Fibroblast of skin of left quadriceps (primary cell): ENCODE results near the gene ZBTB40.

ENCODE experiments used
- DNase-seq, 2 experiments: peaks; one replicate each; pipeline ENCODE4 v3.0.0-alpha.2; 2013; ENCODE audit warnings: low read depth in 2 of 2

The ZBTB40 gene

DNA sequence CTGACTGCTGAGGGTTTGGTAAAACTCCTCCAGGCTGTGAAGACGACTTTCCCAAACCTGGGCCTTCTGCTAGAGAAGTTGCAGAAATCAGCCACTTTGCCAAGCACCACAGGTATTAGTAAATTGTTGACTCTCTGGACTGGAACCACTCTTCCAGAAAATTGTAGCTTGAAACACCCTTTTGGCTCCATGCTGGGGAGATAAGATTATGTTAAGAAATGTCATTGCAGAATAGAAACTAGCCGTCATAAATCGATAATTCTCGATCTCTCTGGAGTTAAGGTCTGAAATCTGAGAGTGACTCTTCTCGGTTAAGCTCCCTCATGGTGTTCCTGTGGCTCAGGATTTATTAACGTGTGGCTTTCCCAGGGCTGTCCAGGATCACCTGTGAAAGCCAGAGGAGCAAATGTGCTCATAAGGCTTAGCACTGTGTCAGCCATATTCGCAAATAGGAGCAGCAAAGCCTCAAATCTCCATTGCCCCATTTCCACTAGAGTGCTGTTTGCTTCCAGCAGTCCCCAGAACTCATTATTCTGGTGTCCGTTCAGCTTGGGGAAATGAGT lies 54.6 kb downstream of the ZBTB40 start:
- DNase-seq = no peak

- no peak for DNase-seq
These were observed 55.9 kb downstream of the ZBTB40 start for GRCh38 chr1:22507587-22507986.

DNA sequence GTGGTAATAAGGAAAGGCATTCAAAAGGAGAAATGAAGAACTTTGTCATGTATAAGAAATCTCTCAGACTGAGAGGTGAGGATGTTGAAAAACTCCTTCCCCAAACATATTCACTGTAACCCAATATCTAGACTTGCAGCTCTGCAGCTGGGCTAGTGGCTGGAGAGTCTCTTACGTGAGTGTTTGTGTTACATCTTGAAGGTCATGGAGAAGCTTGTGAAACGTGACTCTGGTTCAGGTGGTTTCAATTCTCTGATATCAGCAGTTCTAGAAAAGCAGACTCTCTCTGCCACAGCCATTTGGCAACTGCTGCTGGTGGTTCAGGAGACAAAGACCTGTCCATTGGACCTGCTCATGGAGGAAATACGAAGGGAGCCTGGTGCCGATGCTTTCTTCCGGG lies 56.7 kb downstream of the ZBTB40 start:
- no peak for DNase-seq

GRCh38 chr1:22508991-22509390 lies 57.3 kb downstream of the ZBTB40 start:
- no peak for DNase-seq

DNA sequence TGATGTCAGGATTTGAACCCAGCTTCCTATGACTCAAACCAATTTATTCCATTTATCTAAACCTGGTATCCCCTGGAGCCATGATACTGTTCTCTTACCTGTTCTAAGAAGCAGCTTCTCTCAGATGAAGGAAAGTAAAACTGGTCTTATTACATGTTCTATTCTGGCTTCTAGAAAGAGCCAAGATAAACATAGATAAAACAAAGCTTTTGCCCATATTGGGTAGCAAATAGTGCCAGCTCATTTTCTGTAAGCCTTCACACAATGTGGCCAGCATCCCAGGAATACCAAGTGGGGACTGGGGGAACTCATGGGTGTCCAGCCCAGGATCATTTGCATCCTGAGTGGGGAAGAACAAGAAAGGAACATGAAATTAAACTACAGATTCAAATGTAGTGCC lies 58.2 kb downstream of the ZBTB40 start:
- DNase-seq = no peak

DNA sequence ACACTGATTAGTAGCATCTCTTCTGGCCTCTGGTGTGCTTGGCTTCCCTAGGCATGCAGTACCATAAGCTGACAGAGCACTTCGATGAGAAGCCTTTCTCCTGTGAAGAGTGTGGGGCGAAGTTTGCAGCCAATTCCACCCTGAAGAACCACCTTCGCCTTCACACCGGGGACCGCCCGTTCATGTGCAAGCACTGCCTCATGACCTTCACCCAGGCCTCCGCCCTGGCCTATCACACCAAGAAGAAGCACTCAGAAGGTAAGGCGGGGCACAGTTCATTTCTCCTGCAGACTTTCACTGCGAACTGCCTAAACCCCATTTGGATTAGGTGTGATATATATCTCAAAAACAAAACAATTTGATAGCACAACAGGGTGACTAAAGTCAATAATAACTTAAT lies 61.2 kb downstream of the ZBTB40 start:
- no peak for DNase-seq

- DNase-seq = no peak
These were observed 65.4 kb downstream of the ZBTB40 start for GRCh38 chr1:22516906-22517571.

GRCh38 chr1:22517956-22518355 lies 66.3 kb downstream of the ZBTB40 start:
- DNase-seq = no peak

DNA sequence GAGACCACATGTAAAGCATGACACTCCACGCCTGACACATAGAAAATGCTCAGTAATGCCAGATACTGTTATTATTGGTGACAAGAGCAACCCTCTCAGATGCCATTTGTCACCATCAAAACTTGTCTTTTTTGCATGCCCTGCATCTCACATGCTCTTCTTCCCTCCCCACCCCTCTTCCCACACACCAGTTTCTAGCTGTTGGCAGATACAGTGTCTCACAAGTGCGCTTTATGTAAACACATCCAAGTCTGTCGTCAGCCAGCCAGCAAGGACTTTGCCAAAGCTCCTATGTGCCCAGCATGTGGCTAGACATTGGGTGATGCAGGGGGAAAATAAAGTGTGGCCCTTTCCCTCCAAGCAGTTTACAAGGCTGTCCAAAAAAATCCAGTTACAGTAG lies 66.7 kb downstream of the ZBTB40 start:
- no peak for DNase-seq

- no peak for DNase-seq
These were observed 69.2 kb downstream of the ZBTB40 start for GRCh38 chr1:22520871-22521270.

GRCh38 chr1:22521692-22522091 lies 70.0 kb downstream of the ZBTB40 start:
- DNase-seq = no peak

DNA sequence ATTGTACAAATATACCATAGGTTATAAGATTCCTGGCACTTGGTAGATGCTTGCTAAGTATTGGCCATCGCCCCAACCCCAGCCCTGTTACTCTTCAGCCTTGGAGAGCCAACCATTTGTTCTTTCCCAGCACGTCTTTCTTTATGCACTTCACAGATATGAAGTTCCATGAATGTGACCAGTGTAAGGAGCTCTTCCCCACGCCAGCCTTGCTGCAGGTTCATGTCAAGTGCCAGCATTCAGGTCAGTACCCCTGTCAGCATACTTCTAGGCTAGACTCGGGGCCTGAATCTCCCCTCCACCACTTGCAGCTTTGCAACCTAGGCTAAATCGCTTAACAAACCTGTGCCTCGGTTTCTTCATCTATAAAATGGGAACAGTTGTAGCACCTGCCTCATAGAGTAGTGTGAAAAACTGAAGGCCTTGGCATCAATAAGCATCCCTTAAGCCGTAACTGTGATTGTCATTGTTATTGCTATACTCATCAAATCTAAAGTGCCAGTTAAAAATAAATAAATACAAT lies 70.6 kb downstream of the ZBTB40 start:
- DNase-seq = no peak

- no peak for DNase-seq
These were observed 72.8 kb downstream of the ZBTB40 start for GRCh38 chr1:22524481-22524880.

DNA sequence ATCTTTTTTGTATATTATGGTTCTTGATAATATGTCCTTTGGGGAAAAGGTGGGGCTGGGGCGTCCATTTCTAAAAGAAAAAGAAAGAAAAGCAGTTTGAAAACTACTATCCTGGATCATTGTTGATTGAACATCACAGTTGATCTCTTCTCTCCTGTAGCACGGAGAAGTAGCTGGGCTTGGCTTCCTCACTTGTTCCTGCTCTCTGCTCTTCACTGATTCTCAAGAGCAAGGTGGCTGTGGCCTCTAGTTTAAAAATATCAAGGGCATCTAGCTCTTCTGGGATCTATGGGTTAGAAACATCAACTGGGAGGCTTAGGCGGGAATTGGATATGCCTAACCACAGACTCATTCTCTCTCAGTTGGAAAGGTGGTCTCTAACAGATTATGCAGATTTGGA lies 73.6 kb downstream of the ZBTB40 start:
- DNase-seq = no peak

GRCh38 chr1:22525646-22526045 lies 74.0 kb downstream of the ZBTB40 start:
- no peak for DNase-seq

DNA sequence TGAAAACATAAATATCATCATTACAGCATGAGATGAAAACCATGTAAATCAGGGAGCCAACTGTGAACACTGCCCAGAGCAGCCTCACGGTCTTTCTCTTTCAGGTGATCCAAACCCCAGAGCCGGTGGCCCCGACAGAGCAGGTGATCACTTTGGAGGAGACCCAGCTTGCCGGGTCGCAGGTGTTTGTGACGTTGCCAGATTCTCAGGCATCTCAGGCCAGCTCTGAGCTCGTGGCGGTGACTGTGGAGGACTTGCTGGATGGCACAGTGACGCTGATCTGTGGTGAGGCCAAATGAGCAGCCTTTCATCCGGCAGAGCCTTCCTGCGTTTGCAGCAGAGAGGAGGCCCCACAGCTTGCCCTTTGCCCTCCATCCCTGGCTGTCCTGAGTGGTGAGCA lies 74.4 kb downstream of the ZBTB40 start:
- DNase-seq = no peak

GRCh38 chr1:22526677-22527076 lies 75.0 kb downstream of the ZBTB40 start:
- DNase-seq = no peak

GRCh38 chr1:22527122-22527521 lies 75.5 kb downstream of the ZBTB40 start:
- no peak for DNase-seq

GRCh38 chr1:22527555-22528296 lies 76.1 kb downstream of the ZBTB40 start:
- DNase-seq = no peak

DNA sequence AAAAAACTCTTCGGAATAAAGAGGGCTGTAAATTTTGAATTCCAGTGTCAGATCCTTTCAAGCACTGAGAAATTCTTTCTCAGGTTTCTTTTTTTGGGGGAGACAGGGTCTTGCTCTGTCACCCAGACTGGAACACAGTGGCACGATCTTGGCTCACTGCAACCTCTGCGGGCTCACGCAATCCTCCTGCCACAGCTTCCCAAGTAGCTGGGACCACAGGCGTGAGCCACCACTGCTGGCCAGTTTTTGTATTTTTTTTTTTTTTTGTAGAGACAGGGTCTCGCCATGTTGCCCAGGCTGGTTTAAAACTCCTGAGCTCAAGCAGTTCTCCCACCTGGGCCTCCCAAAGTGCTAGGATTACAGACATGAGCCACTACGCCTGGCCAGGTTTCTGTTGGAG lies 76.8 kb downstream of the ZBTB40 start:
- no peak for DNase-seq

DNA sequence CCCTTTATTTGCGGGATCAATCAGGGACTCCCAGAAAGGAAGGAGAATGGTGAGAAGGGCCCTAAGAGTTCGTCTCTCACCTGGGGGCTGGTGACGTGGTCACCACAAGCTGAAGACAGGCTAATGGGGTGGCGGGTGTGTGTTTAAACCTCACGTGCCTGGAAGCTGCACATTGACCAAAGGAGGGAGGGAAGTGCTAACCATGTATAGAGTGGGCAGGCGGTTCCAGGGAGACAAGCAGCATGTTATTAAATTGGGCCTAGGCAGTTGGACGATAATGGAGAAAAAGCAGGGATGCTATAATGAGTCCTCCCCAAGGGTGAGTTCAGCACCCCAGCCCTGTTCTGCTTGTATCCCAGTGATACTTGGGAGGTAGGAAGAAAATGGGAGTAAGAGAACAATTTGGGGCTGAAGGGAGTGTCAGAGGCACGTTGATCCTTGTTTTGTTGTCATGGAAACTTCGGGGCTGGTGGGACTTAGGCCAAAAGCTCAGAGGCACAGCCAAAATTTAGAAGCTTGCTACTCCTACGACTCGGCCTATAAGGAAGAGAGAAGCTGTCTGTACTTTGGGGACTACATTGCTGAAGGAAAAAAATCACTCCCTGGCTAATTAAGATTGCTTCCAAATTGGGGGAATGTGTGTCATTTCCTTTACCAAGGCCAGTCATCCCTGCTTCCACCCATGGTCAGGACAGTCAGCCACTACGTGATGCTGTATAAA lies 78.4 kb downstream of the ZBTB40 start:
- no peak for DNase-seq

DNA sequence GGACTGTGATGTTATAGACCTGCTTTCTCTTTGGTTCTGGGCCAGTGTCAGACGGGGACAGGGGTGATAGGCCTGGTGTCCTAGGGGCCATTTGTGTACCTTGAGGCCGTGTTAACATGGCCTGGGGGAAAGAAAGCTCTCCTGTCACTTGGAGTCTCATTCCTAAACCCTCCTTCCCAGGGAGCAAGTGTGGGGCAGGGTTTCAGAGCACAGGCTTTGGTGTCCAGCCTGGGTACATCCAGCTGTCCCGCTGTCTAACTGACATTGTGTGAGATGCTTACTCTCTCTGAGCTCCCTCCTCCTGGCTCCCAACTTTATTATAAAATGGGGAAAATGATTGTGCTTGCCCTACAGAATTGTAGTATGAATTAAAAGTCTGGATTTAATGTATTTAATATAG lies 79.1 kb downstream of the ZBTB40 start:
- no peak for DNase-seq
